NCI-H526 (cell line): ENCODE data around the gene F10.

Experiments used
- DNase-seq, 2 experiments: peaks; one replicate each; lab custom pipeline; 2025; lab: John Stamatoyannopoulos, UW

The F10 gene

DNA sequence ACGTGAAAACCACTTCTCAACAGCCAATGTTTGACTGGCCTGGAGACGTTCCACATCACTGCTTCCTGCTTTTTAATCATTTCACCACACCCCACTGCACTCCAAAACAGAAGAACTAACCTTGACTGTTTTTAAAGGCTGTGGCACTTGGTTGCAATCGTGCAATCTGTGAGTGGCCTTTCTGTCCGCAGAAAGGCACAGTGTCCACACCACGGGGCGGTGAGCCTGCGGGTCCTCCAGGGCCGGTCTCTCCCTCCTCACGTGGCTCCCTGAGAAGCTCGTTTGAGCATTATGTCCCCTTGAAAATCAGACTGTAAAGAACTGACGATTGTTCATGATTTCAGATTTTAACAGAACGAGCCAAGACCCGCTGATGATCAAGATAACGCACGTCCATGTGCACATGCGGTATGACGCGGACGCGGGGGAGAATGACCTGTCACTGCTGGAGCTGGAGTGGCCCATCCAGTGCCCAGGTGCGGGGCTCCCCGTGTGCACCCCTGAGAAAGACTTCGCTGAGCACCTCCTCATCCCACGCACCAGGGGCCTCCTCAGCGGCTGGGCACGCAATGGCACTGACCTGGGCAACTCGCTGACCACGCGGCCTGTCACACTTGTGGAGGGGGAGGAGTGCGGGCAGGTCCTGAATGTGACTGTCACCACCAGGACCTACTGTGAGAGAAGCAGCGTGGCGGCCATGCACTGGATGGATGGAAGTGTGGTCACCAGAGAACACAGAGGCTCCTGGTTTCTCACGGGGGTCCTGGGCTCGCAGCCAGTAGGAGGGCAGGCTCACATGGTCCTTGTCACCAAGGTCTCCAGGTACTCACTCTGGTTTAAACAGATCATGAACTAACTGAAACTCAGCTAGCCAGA, 48.9 kb downstream of the F10 start:
- DNase-seq = no peak

DNA sequence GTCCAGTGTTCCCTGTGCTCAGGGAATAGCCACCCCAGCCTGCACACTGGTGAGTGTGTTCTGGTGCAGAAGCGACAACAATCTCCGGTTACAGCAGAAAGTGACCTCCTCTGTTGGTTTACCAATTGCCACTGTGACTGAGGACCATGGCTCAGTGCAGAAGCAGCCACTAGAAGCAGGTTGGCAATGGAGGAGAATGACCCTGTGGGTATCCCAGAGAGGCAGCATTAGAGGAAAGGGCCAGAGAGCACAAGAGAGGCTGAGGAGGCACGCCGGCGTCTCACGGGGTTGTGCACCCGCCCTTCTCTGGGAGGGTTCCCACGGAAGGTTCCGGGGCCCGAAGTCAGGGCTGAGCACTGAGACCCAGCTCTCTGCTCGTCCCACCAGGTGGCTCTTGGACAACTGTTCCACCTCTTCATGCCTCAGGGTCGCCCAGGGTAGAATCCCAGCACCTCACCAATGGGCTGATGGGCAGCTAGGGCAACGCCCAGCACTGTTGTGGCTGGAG, 49.9 kb downstream of the F10 start:
- no peak for DNase-seq

DNA sequence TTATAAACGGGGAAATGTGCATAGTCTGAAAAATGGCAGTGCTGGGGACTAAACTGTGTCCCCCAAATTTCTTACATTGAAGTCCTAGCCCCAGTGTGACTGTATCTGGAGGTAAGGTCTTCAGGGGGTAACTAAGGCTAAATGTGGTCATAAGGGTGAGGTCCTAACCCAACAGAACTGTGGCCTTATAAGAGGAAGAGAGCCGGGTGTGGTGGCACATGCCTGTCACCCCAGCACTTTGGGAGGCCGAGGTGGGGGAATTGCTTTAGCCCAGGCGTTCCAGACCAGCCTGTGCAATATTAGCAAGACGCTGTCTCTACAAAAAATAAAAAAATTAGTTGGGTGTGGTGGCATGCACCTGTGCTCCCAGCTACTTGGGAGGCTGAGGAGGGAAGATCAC, 53.7 kb downstream of the F10 start:
- no peak for DNase-seq

DNA sequence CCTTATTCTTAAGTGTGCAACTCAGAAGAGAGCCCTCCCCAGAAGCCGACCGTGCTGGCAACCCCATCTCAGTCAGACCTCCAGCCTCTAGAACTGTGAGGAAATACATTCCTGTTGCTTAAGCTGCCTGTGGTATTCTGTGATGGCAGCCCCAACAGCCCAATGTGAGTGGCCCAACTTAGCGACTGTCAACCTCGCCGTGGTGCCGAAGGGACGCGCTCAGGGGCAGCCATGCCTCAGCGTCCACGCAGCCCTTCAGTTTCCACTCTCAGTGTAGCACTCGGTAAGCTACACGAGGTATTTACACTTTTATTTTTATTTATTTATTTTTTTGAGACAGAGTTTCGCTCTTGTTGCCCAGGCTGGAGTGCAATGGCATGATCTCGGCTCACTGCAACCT, 54.2 kb downstream of the F10 start:
- DNase-seq = no peak

DNA sequence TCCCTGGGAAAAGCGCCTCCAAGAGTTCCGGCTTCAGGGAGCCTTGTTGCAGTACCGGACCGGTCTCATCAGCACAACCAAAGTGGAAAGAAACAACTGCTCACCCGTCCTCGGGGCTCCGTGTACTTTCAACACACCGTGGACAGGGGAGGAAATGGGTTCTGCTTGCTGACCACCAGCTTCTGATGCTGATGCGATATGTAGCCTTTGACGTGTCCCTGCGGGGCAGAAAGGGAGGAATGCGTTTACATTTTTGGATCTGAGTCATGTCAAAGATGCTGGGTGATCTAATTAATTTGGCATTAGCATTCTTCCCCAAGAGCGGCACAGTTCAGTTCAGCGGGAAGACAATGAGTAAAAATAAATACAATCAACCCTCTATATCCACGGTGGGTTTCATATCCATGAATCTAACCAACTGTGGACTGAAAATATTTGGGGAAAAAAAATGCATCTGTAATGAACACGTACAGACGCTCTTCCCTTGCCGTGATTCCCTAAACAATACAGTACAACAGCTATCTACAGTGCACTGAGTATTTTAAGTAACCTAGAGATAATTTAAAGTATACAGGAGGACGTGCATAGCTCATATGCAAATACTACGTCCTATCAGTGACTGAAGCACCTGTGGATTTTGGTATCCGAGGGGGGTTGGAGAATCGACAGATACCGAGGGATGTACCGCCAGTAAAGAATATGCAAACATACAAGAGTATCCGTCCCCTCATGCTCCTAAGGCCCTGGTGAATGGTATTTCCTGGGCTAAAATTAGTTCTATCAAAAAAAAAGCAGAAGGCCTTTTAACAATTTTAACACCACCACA, 55.7 kb downstream of the F10 start:
- DNase-seq = peak in 1 of 2 experiments; percentile 22

DNA sequence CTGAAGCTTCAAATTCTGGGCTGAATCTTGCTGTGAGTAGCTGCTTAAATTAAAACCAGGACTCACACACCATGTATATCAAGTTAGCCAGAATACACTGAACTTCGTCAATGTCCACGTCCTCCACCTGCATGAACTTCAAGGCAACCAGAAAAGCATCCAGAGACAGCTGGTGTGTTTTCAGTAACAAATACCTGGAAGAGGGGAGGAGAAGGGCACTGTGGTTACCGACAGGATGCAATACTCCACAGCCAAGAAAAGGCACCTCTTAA, 56.2 kb downstream of the F10 start:
- no peak for DNase-seq

DNA sequence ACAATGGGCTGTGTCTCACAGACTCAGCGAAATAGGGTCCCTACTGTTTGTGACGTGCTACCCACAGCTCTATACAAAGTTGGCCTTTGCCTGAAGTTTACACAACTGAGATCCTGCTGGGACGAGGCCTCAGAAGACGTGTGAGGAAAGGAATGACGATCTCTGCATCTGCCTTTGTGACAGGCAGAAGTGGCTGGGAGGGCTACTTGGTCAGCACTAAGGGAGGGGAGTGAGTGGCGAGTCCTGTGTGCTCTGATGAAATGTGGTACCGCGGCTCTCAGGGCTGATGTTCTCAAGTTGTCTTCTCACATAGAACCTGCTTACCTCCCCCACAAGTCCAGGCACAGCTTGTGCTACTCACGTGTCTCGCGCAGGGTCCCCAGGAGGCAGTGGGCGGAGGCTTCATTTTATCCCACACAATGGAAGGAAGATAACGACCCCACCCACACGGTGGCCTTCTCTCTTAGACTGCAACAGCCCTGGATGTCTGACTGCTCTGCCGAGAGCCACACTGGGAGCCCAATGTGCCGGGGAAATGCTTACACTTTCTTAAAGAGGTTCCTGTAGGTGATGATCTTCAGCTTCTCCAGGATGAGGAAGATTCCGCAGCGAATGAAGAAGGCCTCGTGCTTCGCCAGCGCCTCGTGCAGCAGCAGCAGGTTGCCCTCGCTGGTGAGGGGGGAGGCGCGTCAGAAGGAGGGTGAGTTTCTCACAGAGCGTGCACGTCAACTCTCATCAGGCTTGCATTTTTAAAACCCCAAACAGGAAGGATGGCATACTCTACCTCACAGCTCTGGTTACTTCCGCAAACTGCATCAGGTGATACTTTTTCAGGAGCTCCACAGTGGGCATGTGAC, 57.0 kb downstream of the F10 start:
- no peak for DNase-seq

DNA sequence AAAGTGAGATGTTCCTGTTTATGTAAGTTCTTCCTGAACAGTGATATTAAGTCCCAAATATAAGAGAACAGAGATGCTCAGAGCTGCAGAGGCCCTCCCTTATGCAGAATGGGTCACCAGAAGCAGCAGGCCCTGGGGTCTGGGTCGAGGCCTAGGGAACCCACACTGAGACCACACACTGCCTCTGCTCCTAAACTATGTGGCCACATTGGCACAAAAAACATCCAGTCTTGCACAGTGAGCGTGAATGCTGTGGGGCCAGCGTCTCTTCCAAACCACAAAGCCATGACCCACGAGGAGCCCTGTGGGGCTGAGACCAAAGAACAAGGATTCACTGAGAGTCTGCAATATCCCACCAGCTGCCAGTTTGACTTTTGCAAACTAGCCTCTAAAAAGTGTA, 59.4 kb downstream of the F10 start:
- no peak for DNase-seq

DNA sequence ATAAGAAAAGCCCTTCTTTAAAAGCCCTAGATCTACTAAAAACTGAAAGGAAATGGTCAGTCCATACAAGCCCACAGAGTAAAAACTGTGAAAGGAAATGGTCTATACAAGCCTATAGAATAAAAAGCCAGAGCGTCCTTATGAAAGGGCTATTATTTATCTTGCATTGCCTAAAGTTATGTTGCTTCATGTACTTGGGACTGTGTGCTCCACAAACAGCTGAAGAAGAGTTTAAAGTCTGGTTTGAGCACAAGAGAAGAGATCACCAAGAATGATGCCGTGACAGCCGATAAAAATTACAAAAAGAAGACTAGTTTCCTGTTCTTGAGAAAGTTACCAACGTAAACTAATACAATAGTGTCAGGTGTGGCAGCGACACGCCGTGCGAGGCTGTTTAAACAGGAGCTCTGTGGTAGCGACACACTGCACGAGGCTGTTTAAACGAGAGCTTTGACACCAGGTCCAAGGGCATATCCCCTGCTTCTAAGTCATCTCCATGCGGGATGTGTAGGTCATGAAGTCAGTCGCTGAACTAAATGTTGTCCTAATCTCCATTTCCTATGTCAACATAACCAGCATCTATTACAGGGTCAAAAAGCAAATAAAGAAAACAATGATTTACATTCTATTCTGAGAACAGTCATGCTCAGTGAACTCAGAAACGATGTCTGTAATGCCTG, 61.0 kb downstream of the F10 start:
- peak in 1 of 2 experiments; percentile 10 for DNase-seq

DNA sequence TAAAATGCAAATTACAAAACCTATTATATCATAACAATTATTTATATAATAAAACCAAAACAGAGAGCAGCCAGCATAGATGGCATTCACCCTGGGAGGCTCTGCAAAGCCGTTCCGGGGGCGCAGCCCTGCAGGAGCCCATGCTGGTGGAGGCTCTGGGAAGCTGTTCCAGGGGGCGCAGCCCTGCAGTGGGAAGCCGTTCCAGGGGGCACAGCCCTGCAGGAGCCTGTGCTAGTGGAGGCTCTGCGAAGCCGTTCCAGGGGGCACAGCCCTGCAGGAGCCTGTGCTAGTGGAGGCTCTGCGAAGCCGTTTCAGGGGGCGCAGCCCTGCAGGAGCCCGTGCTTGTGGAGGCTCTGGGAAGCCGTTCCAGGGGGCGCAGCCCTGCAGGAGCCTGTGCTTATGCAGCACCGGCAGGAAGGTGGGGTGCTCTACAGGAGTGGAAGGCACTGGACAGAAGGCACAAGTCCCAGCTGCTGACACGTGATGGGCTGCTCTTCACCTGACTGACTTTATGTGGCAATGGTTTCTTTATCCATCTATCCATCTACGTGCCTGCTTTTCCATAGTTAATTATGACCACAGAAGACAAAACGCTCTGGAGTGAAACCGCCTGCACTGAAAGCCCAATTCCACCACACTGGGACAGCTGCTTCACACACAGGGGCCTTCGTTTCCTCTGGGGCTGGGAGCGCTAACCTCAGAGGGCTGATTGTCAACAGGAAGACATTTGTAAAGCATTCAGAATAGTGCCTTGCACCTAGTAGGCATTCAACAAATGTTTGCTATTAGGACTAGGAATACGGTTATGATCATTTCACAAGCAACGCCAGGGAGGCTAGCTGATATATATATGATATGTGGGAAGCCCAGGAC, 62.2 kb downstream of the F10 start:
- DNase-seq = no peak

DNA sequence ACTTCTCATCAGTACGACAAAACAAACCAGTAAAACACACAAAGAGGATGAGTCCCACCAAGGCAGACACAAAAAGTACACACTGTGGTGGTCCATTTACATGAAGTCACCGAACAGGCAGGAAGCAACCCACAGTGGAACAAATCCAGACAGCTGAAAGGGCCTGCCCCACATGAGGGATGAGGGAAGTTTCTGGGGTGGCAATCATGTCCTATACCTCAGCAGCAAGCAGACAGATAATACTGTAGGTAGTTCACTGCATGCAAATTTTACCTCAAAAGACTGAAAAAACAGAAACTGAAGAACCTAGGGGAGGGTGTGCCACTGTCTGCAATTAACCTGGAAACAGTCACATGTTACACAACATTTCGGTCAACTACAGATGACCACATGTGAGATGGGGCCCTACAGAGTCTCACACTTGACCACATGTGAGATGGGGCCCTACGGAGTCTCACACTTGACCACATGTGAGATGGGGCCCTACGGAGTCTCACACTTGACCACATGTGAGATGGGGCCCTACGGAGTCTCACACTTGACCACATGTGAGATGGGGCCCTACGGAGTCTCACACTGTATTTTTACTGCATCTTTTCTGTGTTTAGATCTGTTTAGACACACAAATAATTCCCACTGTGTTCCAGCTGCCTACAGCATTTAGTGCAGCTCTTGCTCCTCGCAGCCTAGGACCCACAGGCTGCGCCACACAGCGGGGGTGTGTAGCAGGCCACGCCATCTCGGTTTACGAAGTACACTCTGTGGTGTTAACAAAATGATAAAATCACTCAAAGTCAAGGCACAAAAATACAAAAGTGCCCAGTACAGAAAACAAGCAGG, 63.7 kb downstream of the F10 start:
- DNase-seq = no peak

- DNase-seq = no peak
Measured at GRCh38 chr13:113187263-113187669, 64.7 kb downstream of the F10 start.

DNA sequence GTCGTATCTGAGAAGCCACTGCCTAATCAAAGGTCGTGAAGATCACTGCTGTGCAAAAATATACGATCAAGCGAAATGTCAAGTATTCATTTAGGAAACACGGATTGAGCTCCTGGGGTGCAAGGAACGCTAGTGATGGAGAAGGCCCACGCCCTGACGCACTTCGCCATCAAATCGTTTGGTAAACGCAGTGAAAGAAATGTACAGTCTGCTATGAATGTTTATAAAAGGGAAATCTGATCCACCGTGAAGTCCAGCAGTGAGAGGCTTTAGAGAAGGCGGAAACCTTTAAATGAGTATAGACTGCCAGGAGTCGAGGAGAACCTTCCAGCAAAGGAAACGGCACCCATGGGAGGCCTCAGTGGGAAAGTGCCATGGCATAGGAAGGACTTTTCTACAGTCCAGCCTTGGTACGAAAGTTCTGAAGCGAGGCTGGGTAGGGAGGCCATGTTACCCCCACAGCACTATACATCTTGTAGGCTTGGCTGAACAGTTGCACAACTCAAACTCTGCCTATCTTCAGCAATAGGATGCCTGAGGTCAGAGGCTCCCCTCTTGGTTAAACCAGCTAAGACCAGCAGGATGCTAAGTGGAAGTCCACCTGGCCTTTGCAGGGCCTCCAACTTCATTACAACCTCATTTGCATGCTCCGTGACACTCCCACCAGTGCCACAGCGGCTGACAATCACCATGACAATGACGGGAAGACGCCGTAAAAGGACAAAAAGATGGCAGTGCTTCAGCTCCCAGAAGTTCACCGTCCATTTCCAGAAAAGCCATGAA, 65.5 kb downstream of the F10 start:
- DNase-seq = no peak

DNA sequence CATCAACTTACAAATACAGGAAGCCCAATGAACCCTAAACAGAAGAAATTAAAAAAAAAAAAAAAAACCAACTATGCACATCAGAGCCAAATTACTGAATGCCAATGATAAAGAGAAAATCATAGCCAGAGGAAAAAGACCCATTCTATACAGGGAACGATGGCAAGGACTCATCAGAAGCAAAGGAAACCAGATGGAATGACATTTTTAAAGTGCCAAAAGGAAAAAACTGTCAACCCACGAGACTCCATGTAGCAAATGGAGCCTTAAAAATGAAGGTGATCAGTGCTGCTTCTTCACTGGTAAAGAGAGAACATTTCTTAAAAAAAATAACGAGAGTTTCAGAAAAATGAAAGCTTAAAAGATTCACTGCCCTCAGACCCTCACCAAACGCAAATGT, 67.6 kb downstream of the F10 start:
- DNase-seq = no peak

GRCh38 chr13:113192279-113192678, 69.7 kb downstream of the F10 start:
- DNase-seq = no peak

DNA sequence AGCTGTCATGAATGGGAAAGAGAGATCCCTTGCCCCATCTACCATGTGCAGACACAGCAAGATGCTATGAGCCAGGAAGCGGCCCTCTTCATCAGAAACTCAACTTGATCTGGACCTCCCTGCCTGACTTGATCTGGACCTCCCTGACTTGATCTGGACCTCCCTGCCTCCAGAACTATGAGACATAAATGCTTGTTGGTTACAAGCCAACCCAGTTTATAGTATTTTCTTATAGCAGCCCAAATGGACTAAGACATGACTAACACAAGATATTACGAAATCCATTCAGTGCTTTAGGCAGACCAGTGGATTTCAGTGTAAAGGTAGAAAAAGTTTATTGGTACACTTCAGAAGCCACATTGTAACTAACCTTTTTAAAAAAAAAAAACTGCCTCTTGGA, 70.3 kb downstream of the F10 start:
- DNase-seq = no peak

DNA sequence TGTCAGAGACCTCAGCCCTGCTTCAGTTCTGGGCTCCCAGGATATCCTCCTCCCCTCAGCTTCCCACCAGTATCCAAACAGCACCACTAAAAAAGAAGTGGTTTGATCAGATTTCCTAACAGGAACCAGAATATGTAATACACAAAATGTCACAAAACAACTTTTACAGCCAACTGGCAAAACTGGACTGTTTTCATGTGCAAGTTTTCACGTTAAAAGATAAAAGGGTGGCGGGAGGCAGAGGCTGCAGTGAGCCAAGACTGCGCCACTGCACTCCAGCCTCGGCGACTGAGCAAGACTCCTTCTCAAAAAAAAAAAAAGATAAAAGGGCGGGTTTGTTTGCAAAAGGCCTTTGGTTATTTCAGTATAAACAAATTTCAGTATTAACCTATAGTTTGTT, 72.8 kb downstream of the F10 start:
- no peak for DNase-seq

DNA sequence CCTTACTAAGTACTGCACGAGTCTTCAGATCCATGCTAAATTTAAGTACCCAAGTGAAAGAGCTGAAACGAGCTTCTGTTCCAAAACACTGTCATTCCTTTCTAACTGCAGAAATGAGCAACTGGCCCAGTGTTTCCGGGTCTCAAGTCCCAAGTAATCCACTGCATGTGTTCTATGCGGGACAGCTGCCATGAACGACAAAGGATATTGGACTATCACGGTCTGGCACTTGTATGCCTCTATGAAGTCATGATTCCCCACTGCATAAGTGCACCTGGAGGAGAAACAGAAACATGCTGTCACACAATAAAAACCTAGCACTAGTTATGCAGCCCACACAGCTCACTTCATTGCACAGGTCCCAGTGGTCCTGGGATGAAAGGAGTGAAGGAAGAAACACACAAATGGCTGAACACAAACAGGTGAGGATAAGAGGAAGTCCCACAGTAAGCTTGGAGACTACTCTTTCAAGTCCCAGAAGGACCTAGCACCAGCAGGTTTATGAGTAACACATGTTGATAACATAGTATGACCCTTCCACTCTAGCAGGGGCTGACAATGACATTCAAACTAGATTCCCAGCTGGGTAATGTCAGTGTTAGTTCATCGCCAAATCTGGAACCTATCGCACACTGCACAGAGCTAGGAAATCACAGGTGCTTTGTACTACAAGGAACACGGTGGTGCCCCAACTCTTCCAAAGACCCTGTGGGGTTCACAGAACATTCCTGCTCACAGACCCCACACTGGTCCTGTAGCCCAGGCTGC, 74.6 kb downstream of the F10 start:
- DNase-seq = no peak
